Brain microvascular endothelial cell (primary cell): Measurements from ENCODE around the gene SEMA5A.

Source experiments
- DNase-seq: peaks from one replicate; pipeline ENCODE4 v3.0.0-alpha.2; 2020
- H3K27ac ChIP-seq: fragments of 250-450 bp; sonication (Bioruptor Pico); 2 replicates; pipeline ENCODE4 v1.5.1; 2020; ENCODE audit warnings: mild to moderate bottlenecking, moderate library complexity
- H3K27me3 ChIP-seq: fragments of 250-450 bp; sonication (Bioruptor Pico); replicated peaks from 2 replicates; pipeline ENCODE4 v1.5.1; 2020; ENCODE audit warnings: mild to moderate bottlenecking
- H3K36me3 ChIP-seq: fragments of 250-450 bp; sonication (Bioruptor Pico); replicated peaks from 2 replicates; pipeline ENCODE4 v1.5.1; 2020; ENCODE audit warnings: mild to moderate bottlenecking
- H3K4me3 ChIP-seq: 2 replicates; pipeline ENCODE4 v1.5.1; 2011; ENCODE audit warnings: low read depth, mild to moderate bottlenecking, control low read depth, low read length, moderate library complexity
- in situ Hi-C: cut with HindIII; loops from 2 replicates; pipeline ENCODE4 v1.10.0; 2017; ENCODE audit warnings: low sequenced_read_pairs, low pct_ligation_motif_present
- TF ChIP-seq, protein P1 (sequence below): IDR thresholded peaks from 2 replicates; pipeline ENCODE4 v1.5.1; 2011; ENCODE audit warnings: low read depth, mild to moderate bottlenecking, moderate library complexity, low read length, control low read depth, inconsistent platforms; ENCODE audit errors: missing control alignments

SEMA5A gene

DNA sequence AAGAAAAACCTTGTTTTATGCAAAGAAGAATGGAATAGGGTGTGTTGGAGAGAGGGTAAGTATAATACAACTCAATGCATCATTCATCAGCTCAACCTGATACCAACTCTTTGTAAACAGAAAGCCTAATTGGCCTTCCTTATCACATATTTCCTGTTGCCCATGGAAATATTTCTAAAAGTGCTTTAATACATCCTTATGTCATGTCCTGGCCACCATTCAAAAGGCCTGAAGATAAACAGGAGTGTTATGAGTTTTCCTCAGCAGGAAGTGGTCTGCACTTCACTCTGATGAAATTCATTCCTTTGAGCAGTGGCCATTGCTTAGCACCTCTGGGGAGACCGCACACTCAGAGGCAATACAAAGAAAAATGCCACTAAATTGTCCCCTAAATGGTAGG, 511.2 kb downstream of the SEMA5A start:
- H3K27me3 ChIP-seq = no peaks in the 10 kb centered on the region
- DNase-seq = peak; percentile 88
- TF ChIP-seq, protein P1, sequence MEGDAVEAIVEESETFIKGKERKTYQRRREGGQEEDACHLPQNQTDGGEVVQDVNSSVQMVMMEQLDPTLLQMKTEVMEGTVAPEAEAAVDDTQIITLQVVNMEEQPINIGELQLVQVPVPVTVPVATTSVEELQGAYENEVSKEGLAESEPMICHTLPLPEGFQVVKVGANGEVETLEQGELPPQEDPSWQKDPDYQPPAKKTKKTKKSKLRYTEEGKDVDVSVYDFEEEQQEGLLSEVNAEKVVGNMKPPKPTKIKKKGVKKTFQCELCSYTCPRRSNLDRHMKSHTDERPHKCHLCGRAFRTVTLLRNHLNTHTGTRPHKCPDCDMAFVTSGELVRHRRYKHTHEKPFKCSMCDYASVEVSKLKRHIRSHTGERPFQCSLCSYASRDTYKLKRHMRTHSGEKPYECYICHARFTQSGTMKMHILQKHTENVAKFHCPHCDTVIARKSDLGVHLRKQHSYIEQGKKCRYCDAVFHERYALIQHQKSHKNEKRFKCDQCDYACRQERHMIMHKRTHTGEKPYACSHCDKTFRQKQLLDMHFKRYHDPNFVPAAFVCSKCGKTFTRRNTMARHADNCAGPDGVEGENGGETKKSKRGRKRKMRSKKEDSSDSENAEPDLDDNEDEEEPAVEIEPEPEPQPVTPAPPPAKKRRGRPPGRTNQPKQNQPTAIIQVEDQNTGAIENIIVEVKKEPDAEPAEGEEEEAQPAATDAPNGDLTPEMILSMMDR = no peak
- in situ Hi-C loops = no loop called here
- peak overlapping the region; percentile 43 for H3K27ac ChIP-seq
- H3K36me3 ChIP-seq = no peaks in the 10 kb centered on the region
- H3K4me3 ChIP-seq = no peak overlapping the region

DNA sequence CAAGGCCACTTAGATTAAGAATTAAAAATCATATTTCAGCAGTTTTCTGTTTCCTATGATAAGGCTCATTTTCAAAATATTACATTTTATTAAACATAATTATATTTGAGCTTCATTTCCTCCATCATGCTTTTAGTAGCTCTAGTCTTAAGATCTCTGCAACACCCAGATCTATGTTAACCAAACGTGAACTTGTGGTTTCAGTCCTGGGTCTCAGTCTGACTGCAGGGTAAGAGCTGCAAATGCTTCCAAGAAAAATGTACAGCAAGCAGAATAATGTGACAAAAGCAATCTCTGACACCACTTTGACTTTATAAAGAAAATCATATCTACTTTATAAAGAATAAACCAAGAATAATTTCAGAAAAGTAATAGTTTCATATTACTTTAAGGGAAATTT, 512.4 kb downstream of the SEMA5A start:
- Histone ChIP-seq H3K36me3 (no peaks in the 10 kb centered on the region), H3K27me3 (no peaks in the 10 kb centered on the region), H3K27ac (no peak overlapping the region), H3K4me3 (no peak overlapping the region)
- in situ Hi-C loops = no loop called here
- TF ChIP-seq, protein P1 = no peak
- DNase-seq = no peak

- no peak overlapping the region for H3K27ac ChIP-seq
- H3K36me3 ChIP-seq = no peaks in the 10 kb centered on the region
- no peak for DNase-seq
- no peak overlapping the region for H3K4me3 ChIP-seq
- in situ Hi-C loops = no loop called here
- TF ChIP-seq, protein P1 = no peak
- no peaks in the 10 kb centered on the region for H3K27me3 ChIP-seq
These were observed 519.9 kb downstream of the SEMA5A start for GRCh38 chr5:9025942-9026341.

DNA sequence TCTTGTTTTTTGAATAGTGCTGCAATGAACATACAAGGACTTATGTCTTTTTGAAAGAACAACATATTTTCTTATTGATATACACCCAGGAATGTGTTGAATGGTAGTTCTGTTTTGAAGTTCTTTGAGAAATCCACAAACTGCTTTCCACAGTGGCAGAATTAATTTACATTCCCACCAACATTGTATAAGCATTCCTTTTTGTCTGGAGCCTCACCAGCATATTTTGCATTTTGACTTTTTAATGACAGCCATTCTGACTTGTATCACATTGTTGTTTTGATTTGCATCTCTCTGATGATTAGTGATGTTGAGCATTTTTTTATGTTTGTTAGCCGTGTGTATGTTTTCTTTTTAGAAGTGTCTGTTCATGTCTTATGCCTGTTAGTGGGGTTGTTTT, 524.9 kb downstream of the SEMA5A start:
- no peak for DNase-seq
- in situ Hi-C loops = no loop called here
- Histone ChIP-seq H3K27me3 (no peaks in the 10 kb centered on the region), H3K27ac (no peak overlapping the region), H3K4me3 (no peak overlapping the region), H3K36me3 (no peaks in the 10 kb centered on the region)
- TF ChIP-seq, protein P1 = no peak

DNA sequence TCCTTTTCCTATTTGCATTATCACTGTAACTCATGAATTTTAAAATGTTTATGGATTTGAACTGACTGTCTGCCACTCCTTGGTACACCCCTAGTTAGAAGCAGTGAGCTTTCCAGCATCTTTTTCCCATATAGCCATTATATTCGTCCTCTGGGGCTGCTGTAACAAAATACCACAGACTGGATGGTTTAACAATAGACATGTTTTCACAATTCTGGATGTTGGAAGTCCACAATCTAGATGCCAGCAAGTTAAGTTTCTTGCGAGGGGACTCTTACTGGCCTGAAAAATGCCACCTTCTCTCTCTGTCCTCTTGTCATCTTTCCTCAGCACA, 530.0 kb downstream of the SEMA5A start:
- DNase-seq = peak; percentile 32
- Histone ChIP-seq H3K27ac (peak overlapping the region; percentile 73), H3K4me3 (no peak overlapping the region), H3K36me3 (no peaks in the 10 kb centered on the region), H3K27me3 (no peaks in the 10 kb centered on the region)
- TF ChIP-seq, protein P1 = no peak
- in situ Hi-C loops = no loop called here

GRCh38 chr5:9015260-9015936, 530.5 kb downstream of the SEMA5A start:
- in situ Hi-C loops = no loop called here

More at GRCh38 chr5:9015260-9015936, 530.5 kb downstream of the SEMA5A start:
- Histone ChIP-seq H3K27me3 (no peaks in the 10 kb centered on the region), H3K36me3 (no peaks in the 10 kb centered on the region), H3K4me3 (no peak overlapping the region), H3K27ac (peak overlapping the region; percentile 73)
- TF ChIP-seq, protein P1 = no peak
- peak; percentile 57 for DNase-seq
